Suprapubic skin (tissue), 4 donors: Measurements from ENCODE around the gene PLA2G6. TPM values are rescaled to one million over a fixed set of nuclear protein-coding genes. Genes with fewer than 3 reads are reported as not detected.

Source experiments
- DNase-seq, 2 donors: peaks; one replicate each; pipeline ENCODE4 v3.0.0-alpha.2; 2019; ENCODE audit warnings: low spot score in 2 of 2
- H3K27ac ChIP-seq: fragments of 200-600 bp; sonication (generic); one replicate; pipeline ENCODE4 v1.5.1; 2019
- H3K27me3 ChIP-seq: fragments of 200-600 bp; sonication (generic); one replicate; pipeline ENCODE4 v1.5.1; 2019
- H3K36me3 ChIP-seq: fragments of 200-600 bp; sonication (generic); one replicate; pipeline ENCODE4 v1.5.1; 2019
- H3K4me1 ChIP-seq: fragments of 200-600 bp; sonication (generic); one replicate; pipeline ENCODE4 v1.5.1; 2019
- H3K4me3 ChIP-seq: fragments of 200-600 bp; sonication (generic); one replicate; pipeline ENCODE4 v1.5.1; 2019; ENCODE audit warnings: mild to moderate bottlenecking
- H3K9me3 ChIP-seq: fragments of 200-600 bp; sonication (generic); one replicate; pipeline ENCODE4 v1.5.1; 2019
- EP300 ChIP-seq: sonication (generic); formaldehyde crosslinking; IDR thresholded peaks from one replicate; pipeline ENCODE4 v1.6.1; 2017; ENCODE audit warnings: antibody characterized with exemption
- POLR2A ChIP-seq, 2 donors: fragments of 450-650 bp; IDR thresholded peaks; one replicate each; pipeline ENCODE4 v1.6.1; 2017; ENCODE audit warnings: antibody characterized with exemption in 2 of 2, mild to moderate bottlenecking in 2 of 2, moderate library complexity in 2 of 2
- POLR2AphosphoS5 ChIP-seq, 3 donors: sonication (generic); formaldehyde crosslinking; IDR thresholded peaks; one replicate each; pipeline ENCODE4 v1.6.1; 2017; ENCODE audit warnings: antibody characterized with exemption in 3 of 3
- WGBS: methylation state at CpG from one replicate; pipeline ENCODE4 v1.1.5; 2018; 5-methylcytosine and 5-hydroxymethylcytosine counted together
- total RNA-seq, 4 donors: library from RNA; depleted of rRNA; stranded (reverse); fragments of >200 nt; gene quantifications; one replicate each; pipeline ENCODE4 v1.1.0, GENCODE V29; 2016
- TF ChIP-seq, protein P1 (sequence below), 2 donors: fragments of 200-600 bp in 1 of 2; fragments of 450-650 bp in 1 of 2; sonication (generic) in 1 of 2; IDR thresholded peaks; one replicate each; pipeline ENCODE4 v1.5.1; 2016 to 2019; ENCODE audit warnings: antibody characterized with exemption in 2 of 2, mild to moderate bottlenecking in 1 of 2, moderate library complexity in 1 of 2

Gene PLA2G6
- total RNA-seq, 4 donors from 2014 or later = 49.7 to 178 (median 92.9) TPM

DNA sequence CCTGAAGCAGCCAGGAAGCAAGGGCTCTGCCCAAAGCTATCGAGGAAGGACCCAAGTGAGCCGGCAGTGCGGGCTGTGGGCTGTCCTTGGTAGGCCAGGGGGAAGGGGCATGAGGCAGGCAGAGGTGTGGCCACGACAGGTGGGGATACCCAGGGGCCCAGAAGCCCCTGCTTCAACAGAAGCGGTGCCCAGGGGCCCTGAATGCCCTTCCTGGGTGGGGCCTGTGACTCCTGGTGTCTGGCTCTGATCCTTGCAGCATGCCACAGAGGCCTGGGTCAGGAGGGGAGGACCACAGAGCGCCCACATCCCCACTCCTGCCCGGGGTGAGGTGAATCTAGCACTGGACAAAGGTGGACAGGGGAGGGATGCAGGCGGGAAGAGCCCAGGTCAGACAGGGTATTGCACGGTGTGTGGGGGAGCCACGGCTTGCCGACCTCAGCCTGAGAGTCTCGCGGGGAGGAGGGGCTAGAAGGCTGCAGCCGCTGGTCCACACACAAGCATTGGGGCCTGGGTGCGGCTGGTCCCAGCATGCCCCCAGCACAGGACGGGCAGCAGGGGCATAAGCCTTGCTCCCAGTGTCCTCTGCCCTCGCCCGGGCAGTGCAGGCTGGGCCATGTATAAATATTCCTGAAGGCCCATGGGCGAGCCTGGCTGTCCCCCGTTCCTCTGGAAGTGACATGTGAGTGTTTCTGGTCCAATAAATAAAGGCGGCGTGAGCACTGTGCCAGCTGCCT is 39.2 kb upstream of the PLA2G6 start:
- Histone ChIP-seq H3K27ac (peak overlapping the region; percentile 77), H3K27me3 (no peaks in the 10 kb centered on the region), H3K36me3 (peaks cover 35% of the 10 kb centered on the region), H3K9me3 (no peaks in the 10 kb centered on the region), H3K4me1 (peaks cover 58% of the 10 kb centered on the region), H3K4me3 (no peak overlapping the region)
- no peak for TF ChIP-seq EP300
- TF ChIP-seq POLR2AphosphoS5 (IDR thresholded peaks at IDR 0.05) = no peak
- TF ChIP-seq, protein P1, sequence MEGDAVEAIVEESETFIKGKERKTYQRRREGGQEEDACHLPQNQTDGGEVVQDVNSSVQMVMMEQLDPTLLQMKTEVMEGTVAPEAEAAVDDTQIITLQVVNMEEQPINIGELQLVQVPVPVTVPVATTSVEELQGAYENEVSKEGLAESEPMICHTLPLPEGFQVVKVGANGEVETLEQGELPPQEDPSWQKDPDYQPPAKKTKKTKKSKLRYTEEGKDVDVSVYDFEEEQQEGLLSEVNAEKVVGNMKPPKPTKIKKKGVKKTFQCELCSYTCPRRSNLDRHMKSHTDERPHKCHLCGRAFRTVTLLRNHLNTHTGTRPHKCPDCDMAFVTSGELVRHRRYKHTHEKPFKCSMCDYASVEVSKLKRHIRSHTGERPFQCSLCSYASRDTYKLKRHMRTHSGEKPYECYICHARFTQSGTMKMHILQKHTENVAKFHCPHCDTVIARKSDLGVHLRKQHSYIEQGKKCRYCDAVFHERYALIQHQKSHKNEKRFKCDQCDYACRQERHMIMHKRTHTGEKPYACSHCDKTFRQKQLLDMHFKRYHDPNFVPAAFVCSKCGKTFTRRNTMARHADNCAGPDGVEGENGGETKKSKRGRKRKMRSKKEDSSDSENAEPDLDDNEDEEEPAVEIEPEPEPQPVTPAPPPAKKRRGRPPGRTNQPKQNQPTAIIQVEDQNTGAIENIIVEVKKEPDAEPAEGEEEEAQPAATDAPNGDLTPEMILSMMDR (IDR thresholded peaks at IDR 0.05) = no peak
- no peak for TF ChIP-seq POLR2A (IDR thresholded peaks at IDR 0.05)
- 89% methylated on average over 3 of the region's 22 CpGs for WGBS
- DNase-seq = no peak

DNA sequence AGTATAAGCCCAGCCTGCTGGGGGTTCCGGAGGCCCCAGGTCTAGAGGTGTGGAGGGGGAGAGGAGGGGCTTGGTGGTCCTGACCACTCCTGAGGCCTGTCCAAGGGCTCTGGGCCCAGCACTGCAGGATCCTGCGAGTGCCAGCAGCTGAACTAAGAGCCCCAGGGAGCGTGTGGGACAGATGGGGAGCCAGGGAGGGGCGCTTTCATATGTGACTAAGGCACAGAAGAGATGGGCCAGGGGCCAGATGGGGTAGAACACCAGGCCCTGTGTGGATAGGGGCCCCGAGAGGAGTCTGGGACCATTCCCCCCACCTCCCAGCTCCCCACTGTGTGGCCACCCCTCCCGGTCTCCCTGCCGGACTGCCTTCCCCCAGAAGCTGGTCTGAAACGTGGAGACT is 38.5 kb upstream of the PLA2G6 start:
- Histone ChIP-seq H3K4me1 (peaks cover 58% of the 10 kb centered on the region), H3K9me3 (no peaks in the 10 kb centered on the region), H3K36me3 (peaks cover 33% of the 10 kb centered on the region), H3K27me3 (no peaks in the 10 kb centered on the region), H3K4me3 (no peak overlapping the region), H3K27ac (peak overlapping the region; percentile 77)
- DNase-seq = no peak
- no peak for TF ChIP-seq EP300
- TF ChIP-seq POLR2A (IDR thresholded peaks at IDR 0.05) = no peak
- no peak for TF ChIP-seq POLR2AphosphoS5 (IDR thresholded peaks at IDR 0.05)
- TF ChIP-seq, protein P1 (IDR thresholded peaks at IDR 0.05) = no peak
- WGBS = 31% methylated on average over 4 of the region's 8 CpGs

DNA sequence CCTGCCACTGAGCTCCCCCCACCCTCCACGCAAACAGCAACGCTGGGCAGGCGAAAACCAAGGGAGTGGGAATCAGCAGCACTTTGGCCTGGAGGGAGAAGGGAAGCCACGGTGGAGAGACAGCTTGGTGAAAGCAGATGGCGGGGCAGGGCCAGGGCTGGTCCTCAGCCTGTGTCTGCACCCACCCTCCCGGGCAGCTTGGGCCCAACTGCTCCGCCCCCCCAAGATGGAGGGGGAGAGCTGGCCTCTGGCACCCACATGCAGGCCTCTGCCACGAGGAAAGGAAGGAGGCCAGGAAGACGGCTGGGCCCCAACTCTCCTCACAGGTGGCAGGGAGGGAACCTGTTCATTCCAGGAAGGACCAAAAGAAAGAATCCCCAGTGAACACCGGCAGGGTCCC is 38.0 kb upstream of the PLA2G6 start:
- peak overlapping the region; percentile 77 for H3K27ac ChIP-seq
- peaks cover 61% of the 10 kb centered on the region for H3K4me1 ChIP-seq
- no peaks in the 10 kb centered on the region for H3K9me3 ChIP-seq
- H3K36me3 ChIP-seq = peaks cover 28% of the 10 kb centered on the region
- H3K4me3 ChIP-seq = no peak overlapping the region
- H3K27me3 ChIP-seq = no peaks in the 10 kb centered on the region
- no peak for TF ChIP-seq POLR2A (IDR thresholded peaks at IDR 0.05)
- no peak for TF ChIP-seq POLR2AphosphoS5 (IDR thresholded peaks at IDR 0.05)
- TF ChIP-seq, protein P1 (IDR thresholded peaks at IDR 0.05) = no peak
- TF ChIP-seq EP300 = no peak
- DNase-seq = no peak
- WGBS = 53% methylated on average over 9 of the region's 10 CpGs

DNA sequence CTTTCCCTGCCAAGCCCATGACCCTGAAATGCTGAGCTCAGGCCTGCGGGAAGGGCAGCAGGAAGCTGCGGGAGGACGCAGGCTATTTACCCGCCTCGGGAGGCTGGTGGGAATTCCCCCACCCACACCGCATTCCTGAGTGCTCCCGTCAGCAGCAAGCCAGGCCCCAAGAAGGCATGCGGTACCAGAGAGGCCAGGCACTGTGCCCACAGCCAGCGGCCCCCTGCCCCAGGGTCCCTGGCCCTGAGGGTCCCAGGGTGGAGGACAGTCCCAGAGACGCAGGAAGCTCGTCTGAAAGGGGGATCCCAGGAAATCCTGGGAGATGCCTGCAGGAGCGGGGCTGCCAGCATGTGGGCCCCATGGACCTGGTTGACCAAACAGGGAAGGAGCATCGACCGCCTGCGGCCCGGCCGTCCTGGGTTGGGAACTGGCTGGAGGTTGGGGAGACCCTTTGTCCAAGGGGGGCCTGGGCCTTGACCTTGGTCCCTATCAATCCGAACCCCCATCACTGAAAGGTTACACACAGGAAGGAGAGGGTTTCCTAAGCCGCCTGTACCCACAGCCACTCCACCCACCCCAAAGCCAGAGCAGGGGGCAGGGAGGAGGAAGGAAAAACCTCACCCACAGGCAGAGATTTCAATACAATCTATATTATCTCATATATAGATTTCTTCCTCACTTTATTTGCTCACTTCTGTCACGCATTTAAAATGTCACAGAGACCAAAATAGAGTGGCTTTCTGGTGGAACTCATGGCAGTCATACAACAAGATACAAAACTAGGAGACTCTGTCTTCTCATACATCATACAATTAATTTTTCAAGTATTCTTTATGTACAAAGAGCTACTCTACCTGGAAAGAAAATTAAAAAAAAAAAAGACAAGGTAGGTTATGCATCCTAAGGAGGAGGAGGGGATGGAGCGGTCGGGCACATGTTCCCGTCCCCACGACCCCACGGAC is 37.3 kb upstream of the PLA2G6 start:
- peak in 1 of 2 donors; percentile 92 for DNase-seq
- Histone ChIP-seq H3K36me3 (peaks cover 24% of the 10 kb centered on the region), H3K9me3 (no peaks in the 10 kb centered on the region), H3K4me1 (peaks cover 66% of the 10 kb centered on the region), H3K27ac (peak overlapping the region; percentile 77), H3K27me3 (no peaks in the 10 kb centered on the region), H3K4me3 (no peak overlapping the region)
- WGBS = 54% methylated on average over 14 of the region's 25 CpGs
- TF ChIP-seq POLR2AphosphoS5 (IDR thresholded peaks at IDR 0.05) = peak in 2 of 3 donors; percentile 48 to 76
- TF ChIP-seq, protein P1 (IDR thresholded peaks at IDR 0.05) = no peak
